ENCODE results near the gene ODAPH.
"Not testable (repeated sequence)": the region's sequence is repeated elsewhere in the genome, so short reads cannot be mapped to it uniquely, and the experiment has no call there.

ODAPH gene

DNA sequence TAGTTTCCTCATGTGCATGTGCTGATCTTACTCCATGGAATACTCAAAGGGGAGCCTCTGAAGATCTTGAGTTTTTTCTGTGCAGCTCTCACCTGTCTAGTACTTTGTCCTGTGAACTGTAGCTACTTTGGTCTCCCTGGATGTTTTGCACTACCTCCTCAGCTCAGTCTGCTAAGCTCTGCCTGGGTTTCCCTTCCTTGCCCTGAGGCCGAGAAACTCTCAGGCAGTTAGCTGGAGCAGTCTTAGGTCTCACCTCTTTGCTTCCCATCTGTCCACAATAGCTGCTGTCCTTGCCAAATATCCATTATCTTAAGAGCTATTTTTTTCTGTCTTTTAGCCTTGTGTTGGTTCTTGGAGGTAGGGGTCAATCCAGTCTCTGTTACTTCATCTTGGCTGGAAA lies 30.0 kb upstream of the ODAPH start:
- Histone ChIP-seq H3K4me1 (ENCODE audit: insufficient read depth, poor library complexity, severe bottlenecking) (no peaks in the 10 kb centered on the region), H3K4me3 (ENCODE audit: severe bottlenecking) (no peak overlapping the region), H3K27ac (ENCODE audit: poor library complexity, severe bottlenecking) (no peak overlapping the region), H3K9me3 (ENCODE audit: severe bottlenecking) (no peaks in the 10 kb centered on the region), H3K36me3 (ENCODE audit: low read depth) (peaks cover 92% of the 10 kb centered on the region), H3K27me3 (ENCODE audit: insufficient read depth, poor library complexity, severe bottlenecking) (no peaks in the 10 kb centered on the region)
- ATAC-seq (ENCODE audit: low read depth) (no peak), DNase-seq (ENCODE audit: low spot score) (no peak)
- TF ChIP-seq, protein P1, sequence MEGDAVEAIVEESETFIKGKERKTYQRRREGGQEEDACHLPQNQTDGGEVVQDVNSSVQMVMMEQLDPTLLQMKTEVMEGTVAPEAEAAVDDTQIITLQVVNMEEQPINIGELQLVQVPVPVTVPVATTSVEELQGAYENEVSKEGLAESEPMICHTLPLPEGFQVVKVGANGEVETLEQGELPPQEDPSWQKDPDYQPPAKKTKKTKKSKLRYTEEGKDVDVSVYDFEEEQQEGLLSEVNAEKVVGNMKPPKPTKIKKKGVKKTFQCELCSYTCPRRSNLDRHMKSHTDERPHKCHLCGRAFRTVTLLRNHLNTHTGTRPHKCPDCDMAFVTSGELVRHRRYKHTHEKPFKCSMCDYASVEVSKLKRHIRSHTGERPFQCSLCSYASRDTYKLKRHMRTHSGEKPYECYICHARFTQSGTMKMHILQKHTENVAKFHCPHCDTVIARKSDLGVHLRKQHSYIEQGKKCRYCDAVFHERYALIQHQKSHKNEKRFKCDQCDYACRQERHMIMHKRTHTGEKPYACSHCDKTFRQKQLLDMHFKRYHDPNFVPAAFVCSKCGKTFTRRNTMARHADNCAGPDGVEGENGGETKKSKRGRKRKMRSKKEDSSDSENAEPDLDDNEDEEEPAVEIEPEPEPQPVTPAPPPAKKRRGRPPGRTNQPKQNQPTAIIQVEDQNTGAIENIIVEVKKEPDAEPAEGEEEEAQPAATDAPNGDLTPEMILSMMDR (IDR thresholded peaks at IDR 0.05; ENCODE audit: poor library complexity, severe bottlenecking): no peak

DNA sequence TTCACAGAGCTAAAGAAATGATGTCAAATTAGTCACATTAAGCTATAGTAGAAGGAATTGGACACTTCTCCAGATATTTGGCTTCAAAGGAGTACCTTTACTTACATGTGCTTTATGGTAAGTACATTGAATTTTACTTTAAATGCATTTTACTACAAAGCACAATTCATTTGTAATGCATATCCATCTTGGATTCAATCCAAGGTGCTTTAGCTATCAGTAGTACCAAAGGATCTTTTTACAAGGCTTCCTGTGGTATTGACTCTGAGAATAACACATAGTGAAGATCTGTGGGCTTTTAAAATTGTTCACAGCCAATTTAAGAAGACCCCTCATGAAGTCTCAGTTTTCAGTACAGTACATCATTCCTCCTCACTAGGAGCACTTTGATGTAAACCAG lies 28.4 kb upstream of the ODAPH start:
- Histone ChIP-seq H3K9me3 (ENCODE audit: severe bottlenecking) (no peaks in the 10 kb centered on the region), H3K4me1 (ENCODE audit: insufficient read depth, poor library complexity, severe bottlenecking) (no peaks in the 10 kb centered on the region), H3K4me3 (ENCODE audit: severe bottlenecking) (no peak overlapping the region), H3K27me3 (ENCODE audit: insufficient read depth, poor library complexity, severe bottlenecking) (no peaks in the 10 kb centered on the region), H3K36me3 (ENCODE audit: low read depth) (peaks cover 83% of the 10 kb centered on the region), H3K27ac (ENCODE audit: poor library complexity, severe bottlenecking) (no peak overlapping the region)
- ATAC-seq (ENCODE audit: low read depth) (no peak), DNase-seq (ENCODE audit: low spot score) (no peak)
- TF ChIP-seq, protein P1 (IDR thresholded peaks at IDR 0.05; ENCODE audit: poor library complexity, severe bottlenecking): no peak

DNA sequence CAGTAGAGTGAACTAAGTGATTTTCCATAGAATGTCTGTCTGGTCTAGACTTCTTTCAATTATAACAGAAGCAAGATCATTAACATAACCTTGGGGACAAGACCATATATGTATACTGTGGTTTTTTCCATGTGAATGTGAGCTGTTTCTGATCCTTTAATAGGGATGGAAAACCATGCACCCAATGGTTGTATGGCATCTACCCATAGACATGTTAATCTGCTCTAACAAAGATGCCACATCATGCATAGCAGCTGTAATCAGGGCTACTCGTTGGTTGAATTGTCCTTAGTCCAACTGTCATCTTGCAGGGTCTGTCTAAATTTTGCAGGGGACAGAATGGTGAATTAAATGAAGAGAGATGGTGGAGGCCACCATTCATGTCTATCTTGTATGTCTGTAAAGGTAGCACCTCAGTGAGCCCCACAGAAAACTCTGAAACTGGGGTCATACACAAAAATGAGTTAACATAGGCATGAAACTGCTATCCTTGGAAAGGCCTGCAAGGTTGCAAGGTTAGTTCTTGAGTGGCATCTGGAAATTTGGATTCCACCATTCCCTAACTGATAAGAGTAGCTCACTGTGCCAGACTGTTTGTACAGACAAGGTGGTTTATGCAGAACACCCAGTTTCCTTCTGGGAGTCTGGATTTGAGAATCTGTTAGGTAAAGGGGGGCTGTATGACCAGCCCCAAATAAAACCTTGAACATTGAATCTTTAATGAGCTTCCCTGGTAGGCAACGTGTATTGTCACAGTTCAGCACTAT lies 25.1 kb upstream of the ODAPH start:
- peaks cover 53% of the 10 kb centered on the region for H3K36me3 ChIP-seq (ENCODE audit: low read depth)

DNA sequence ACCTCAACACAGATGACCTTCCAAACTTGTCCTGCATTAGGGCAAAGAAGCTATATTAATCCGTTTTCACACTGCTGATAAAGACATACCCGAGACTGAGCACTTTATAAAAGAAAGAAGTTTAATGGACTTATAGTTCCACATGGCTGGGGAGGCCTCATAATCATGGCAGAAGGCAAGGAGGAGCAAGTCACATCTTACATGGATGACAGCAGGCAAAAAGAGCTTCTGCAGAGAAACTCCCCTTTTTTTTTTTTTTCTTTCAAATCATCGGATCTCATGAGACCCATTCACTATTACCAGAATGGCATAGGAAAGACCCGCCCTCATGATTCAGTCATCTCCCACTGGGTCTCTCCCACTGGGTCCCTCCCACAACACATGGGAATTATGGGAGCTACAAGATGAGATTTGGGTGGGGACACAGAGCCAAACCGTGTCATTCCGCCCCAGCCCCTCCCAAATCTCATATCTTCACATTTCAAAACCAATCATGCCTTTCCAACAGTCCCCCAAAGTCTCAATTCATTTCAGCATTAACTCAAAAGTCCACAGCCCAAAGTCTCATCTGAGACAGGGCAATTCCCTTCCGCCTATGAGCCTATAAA lies 24.2 kb upstream of the ODAPH start:
- H3K9me3 ChIP-seq (ENCODE audit: severe bottlenecking); H3K4me3 ChIP-seq (ENCODE audit: severe bottlenecking); DNase-seq (ENCODE audit: low spot score); H3K27ac ChIP-seq (ENCODE audit: poor library complexity, severe bottlenecking); ATAC-seq (ENCODE audit: low read depth); H3K4me1 ChIP-seq (ENCODE audit: insufficient read depth, poor library complexity, severe bottlenecking); H3K27me3 ChIP-seq (ENCODE audit: insufficient read depth, poor library complexity, severe bottlenecking): not testable (repeated sequence)
- peaks cover 44% of the 10 kb centered on the region for H3K36me3 ChIP-seq (ENCODE audit: low read depth)

More for the DNA sequence above, 25.1 kb upstream of the ODAPH start:
- H3K4me3 ChIP-seq (ENCODE audit: severe bottlenecking): no peak overlapping the region
- H3K27ac ChIP-seq (ENCODE audit: poor library complexity, severe bottlenecking): no peak overlapping the region
- no peaks in the 10 kb centered on the region for H3K4me1 ChIP-seq (ENCODE audit: insufficient read depth, poor library complexity, severe bottlenecking)
- H3K27me3 ChIP-seq (ENCODE audit: insufficient read depth, poor library complexity, severe bottlenecking): no peaks in the 10 kb centered on the region
- H3K9me3 ChIP-seq (ENCODE audit: severe bottlenecking): peaks cover 6% of the 10 kb centered on the region
- DNase-seq (ENCODE audit: low spot score) (no peak), ATAC-seq (ENCODE audit: low read depth) (no peak)
- TF ChIP-seq, protein P1 (IDR thresholded peaks at IDR 0.05; ENCODE audit: poor library complexity, severe bottlenecking): no peak

DNA sequence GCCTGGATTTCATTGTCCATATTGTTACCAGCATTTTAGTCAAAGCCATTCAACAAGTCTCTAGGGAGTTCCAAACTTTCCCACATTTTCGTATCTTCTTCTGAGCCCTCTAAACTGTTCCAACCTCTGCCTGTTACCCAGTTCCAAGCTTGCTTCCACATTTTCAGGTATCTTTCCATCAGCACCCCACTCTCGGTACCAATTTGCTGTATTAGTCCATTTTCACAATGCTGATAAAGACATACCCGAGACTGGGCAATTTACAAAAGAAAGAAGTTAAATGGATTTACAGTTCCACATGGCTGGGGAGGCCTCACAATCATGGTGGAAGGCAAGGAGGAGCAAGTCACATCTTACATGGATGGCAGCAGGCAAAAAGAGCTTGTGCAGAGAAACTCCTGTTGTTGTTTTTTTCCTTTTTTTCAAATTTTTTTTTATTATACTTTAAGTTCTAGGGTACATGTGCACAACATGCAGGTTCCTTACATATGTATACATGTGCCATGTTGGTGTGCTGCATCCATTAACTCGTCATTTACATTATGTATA lies 22.5 kb upstream of the ODAPH start:
- not testable (repeated sequence) for H3K9me3 ChIP-seq (ENCODE audit: severe bottlenecking); ATAC-seq (ENCODE audit: low read depth); H3K27ac ChIP-seq (ENCODE audit: poor library complexity, severe bottlenecking); H3K27me3 ChIP-seq (ENCODE audit: insufficient read depth, poor library complexity, severe bottlenecking); DNase-seq (ENCODE audit: low spot score); H3K4me3 ChIP-seq (ENCODE audit: severe bottlenecking); H3K4me1 ChIP-seq (ENCODE audit: insufficient read depth, poor library complexity, severe bottlenecking)
- peaks cover 26% of the 10 kb centered on the region for H3K36me3 ChIP-seq (ENCODE audit: low read depth)

DNA sequence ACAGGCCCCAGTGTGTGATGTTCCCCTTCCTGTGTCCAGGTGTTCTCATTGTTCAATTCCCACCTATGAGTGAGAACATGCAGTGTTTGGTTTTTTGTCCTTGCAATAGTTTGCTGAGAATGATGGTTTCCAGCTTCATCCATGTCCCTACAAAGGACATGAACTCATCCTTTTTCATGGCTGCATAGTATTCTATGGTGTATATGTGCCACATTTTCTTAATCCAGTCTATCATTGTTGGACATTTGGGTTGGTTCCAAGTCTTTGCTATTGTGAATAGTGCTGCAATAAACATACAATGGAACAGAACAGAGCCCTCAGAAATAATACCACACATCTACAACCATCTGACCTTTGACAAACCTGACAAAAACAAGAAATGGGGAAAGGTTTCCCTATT lies 21.9 kb upstream of the ODAPH start:
- H3K36me3 ChIP-seq (ENCODE audit: low read depth): peaks cover 23% of the 10 kb centered on the region
- not testable (repeated sequence) for H3K4me1 ChIP-seq (ENCODE audit: insufficient read depth, poor library complexity, severe bottlenecking); H3K27me3 ChIP-seq (ENCODE audit: insufficient read depth, poor library complexity, severe bottlenecking); ATAC-seq (ENCODE audit: low read depth); H3K4me3 ChIP-seq (ENCODE audit: severe bottlenecking); DNase-seq (ENCODE audit: low spot score); H3K9me3 ChIP-seq (ENCODE audit: severe bottlenecking); H3K27ac ChIP-seq (ENCODE audit: poor library complexity, severe bottlenecking)

DNA sequence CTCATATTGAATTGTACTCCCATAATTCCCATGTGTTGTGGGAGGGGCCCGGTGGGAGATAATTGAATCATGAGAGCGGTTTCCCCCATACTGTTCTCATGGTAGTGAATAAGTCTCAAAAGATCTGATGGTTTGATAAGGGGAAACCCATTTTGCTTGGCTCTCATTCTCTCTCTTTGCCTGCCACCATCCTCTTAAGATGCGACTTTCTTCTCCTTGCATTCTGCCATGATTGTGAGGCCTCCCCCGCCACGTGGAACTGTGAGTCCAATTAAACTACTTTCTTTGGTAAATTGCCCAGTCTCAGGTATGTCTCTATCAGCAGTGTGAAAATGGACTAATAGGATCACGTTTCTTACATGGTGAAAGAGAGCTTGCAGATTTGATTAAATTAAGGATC lies 18.6 kb upstream of the ODAPH start:
- H3K4me3 ChIP-seq (ENCODE audit: severe bottlenecking); H3K27me3 ChIP-seq (ENCODE audit: insufficient read depth, poor library complexity, severe bottlenecking); H3K27ac ChIP-seq (ENCODE audit: poor library complexity, severe bottlenecking); H3K9me3 ChIP-seq (ENCODE audit: severe bottlenecking); H3K36me3 ChIP-seq (ENCODE audit: low read depth); ATAC-seq (ENCODE audit: low read depth); DNase-seq (ENCODE audit: low spot score); H3K4me1 ChIP-seq (ENCODE audit: insufficient read depth, poor library complexity, severe bottlenecking): not testable (repeated sequence)

All from RWPE2 (cell line).